Stimulated activated CD8-positive, alpha-beta memory T cell treated with anti-CD3 and anti-CD28 coated beads, Interleukin-4, amount 100 ng/mL, for 48 hours (primary cell): ENCODE measurements around the gene SLC51A.
A peak's percentile ranks its signal among the peaks of the same experiment; 100 is the strongest.
"Not testable (repeated sequence)": the region's sequence is repeated elsewhere in the genome, so short reads cannot be mapped to it uniquely, and the experiment has no call there.

Experiments used
- DNase-seq: peaks from one replicate; pipeline ENCODE4 v3.0.0-alpha.2; 2020

The SLC51A gene

GRCh38 chr3:196216089-196216564 is at the start of gene SLC51A:
SLC51A (plus strand) TSS chr3:196216534; CDS start chr3:196216713, 179 bp downstream.
- DNase-seq, result no peak

- peak; percentile 62 for DNase-seq
Measured at GRCh38 chr3:196166741-196167140, 49.6 kb upstream of the SLC51A start.

DNA sequence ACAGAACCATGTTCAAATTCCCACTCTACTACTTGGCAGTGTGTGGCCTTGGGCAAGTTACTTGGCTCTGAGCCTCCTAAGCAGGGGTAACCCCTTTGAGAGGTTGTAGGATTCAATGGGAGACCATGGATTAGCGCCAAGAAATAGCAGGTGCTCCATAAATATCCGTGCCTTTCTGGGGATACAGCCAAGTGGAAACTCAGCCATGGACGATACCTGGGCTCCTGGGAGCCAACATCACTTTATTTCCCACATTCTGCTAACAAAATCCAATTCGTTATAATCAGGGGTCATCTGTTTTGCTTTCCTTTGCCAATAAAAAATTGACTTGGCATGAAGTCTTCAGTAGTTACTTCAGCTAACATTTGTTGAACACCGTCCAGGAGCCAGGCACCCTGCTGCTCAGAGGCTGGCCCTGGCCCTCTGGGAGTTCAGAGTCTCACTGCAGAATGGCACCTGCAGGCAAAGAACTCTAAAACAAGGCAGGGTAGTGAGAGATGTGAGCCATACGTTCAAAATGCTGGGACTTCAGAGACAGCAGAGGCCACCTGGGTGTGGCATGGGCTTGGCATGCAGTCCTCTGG is 47.4 kb upstream of the SLC51A start:
- no peak for DNase-seq

- DNase-seq, result no peak
Measured at GRCh38 chr3:196169836-196170240, 46.5 kb upstream of the SLC51A start.

DNA sequence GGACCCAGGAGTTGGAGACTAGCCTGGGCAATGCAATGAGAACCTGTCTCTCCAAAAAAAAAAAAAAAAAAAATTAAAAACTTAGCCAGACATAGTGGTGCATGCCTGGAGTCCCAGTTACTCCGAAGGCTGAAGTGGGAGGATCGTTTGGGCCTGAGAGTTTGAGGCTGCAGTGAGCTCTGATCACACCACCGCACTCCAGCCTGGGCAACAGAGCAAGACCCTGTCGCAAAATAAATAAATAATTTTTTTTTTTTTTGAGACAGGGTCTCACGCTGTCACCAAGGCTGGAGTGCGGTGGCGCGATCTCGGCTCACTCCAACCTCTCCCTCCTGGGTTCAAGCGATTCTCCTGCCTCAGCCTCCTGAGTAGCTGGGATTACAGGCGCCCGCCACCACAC is 46.0 kb upstream of the SLC51A start:
- not testable (repeated sequence) for DNase-seq

GRCh38 chr3:196174652-196175051 is 41.7 kb upstream of the SLC51A start:
- no peak for DNase-seq

GRCh38 chr3:196175116-196175625 is 41.2 kb upstream of the SLC51A start:
- DNase-seq, result no peak

GRCh38 chr3:196175722-196176121 is 40.6 kb upstream of the SLC51A start:
- no peak for DNase-seq

DNA sequence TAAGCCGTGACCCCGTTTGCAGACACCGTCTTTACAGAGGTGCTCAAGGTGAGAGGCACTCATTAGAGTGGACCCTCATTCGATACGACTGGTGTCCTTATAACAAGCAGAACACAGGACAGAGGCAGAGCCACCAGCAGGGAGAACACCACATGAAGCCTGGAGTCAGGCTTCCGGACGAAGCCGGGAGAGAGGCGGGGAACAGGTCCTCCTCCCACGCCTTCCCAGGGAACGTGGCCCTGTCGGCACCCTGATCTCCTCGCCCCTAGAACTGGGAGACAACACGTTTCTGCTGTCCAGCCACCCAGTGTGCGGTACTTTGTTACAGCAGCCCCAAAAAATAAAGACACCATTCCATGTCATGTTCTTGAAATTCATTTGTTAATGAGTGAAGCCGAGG is 38.8 kb upstream of the SLC51A start:
- no peak for DNase-seq

DNA sequence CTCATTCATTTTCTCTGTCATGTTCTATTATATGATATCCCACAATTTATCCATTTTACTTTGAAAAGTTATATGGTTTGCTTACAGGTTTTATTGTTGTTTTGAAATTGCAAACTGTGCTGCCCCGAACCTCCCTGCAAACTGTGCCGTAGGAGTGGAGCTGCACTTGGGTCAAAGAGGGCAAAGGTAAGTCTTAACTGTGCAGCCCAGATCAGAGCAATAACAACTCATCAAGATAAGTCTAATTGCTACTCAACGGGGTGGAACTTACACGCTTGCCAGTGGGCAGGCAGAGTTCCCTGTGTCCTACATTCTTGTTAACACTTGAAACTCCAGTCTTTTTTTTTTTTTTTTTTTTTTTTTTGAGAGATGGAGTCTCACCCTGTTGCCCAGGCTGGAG is 38.4 kb upstream of the SLC51A start:
- no peak for DNase-seq

DNA sequence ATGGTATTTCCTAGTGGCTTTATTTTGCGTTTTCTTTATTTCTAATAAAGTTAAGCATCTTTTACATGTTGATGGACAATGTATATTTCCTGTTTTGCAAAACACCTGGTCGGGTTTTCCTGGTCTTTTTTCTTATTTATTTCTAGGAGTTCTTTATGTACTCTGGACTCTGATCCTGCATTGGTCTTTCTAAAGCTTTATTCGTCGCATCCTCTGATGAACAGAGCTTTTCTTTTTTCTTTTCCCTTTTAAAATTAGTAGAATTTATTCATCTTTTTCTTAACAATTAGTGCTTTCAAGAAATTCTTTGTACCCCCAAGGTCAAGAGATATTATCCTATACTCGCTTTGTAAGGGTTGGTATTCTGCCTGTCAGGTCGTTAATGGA is 37.3 kb upstream of the SLC51A start:
- DNase-seq, result no peak

DNA sequence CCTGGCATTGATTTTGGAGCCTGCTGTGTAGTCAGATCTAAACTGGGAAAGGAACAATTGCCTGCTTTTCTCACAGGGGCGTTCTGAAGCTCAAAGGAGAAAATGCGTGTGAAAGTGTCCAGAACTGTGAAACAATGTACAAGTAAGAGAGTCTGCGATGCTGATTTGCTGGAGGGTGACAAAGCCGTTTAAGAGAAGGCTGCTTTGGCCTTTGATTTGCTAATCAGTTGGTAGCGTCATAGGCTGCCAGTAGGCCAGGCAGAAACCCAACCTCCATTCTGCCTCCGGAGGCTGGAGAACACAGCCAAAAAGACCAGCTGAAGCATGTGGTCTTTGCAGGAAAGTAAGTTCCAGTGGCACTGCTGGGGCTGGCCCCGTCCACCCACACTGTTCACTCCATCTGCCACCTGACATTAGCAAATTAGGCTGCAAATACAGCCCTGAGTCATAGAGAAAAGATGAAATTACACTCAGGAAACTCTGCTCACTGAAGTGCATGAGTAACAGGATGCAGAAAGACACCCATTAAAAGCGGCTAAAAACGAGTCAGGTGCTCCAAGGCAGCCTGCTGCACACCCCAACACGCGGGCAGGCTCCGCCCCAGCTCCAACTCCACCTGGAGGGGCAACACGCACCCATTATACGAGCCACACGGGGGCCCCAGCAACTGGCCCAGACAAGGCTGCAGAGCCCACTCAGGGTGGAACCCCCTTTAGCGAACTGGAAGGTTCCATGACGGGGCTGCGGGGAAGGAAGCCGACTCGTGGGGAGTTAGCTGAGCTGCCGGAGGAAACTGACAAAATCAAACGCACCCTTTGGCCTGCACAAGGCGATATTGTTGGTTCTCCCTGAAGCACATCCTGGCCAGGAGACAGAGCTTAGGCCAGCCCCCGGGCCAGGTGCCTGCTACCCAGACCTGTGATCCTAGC is 36.7 kb upstream of the SLC51A start:
- peak; percentile 90 for DNase-seq

GRCh38 chr3:196180346-196180745 is 36.0 kb upstream of the SLC51A start:
- DNase-seq, result no peak

DNA sequence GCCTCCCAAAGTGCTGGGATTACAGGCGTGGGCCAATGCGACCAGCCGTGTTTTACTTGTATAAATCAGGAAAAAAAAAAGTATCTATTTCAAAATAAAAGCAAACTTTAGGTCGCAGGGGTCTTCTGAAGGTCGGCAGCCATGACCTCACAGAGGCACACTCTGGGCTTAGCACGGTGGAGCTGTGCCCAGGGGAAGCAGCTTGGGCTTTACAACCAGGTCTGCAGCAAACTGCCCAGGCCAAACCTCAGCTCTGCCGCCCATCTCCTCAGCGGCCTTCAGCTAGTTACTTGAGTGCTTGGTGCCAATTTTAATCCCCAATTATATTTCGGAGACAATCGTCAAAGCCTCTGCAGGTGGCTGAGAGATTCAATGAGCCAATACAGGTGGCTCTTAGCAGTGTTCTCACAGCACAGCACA is 35.2 kb upstream of the SLC51A start:
- DNase-seq, result no peak

- not testable (repeated sequence) for DNase-seq
Measured at GRCh38 chr3:196184169-196184432, 32.2 kb upstream of the SLC51A start.

DNA sequence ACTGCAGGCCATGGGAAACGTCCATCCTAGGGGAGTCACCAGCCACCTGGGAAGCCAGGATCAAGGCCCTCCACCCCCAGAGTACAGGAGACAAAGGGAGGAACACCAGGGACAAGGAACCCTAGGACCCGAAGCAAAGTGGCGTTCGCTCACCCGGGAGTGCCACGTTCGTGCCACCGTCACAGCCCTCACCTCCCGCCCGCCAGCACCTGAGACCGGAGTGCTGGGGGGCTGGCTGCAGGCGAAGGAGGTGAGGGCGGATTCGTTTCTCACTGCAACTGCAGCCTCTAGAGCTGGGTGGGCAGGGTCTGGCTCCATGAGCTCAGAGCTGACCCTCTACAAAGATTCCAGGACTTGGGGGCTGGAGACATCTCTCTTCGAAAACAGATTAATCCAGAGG is 31.5 kb upstream of the SLC51A start:
- no peak for DNase-seq

- no peak for DNase-seq
Measured at GRCh38 chr3:196186651-196187573, 29.4 kb upstream of the SLC51A start.

DNA sequence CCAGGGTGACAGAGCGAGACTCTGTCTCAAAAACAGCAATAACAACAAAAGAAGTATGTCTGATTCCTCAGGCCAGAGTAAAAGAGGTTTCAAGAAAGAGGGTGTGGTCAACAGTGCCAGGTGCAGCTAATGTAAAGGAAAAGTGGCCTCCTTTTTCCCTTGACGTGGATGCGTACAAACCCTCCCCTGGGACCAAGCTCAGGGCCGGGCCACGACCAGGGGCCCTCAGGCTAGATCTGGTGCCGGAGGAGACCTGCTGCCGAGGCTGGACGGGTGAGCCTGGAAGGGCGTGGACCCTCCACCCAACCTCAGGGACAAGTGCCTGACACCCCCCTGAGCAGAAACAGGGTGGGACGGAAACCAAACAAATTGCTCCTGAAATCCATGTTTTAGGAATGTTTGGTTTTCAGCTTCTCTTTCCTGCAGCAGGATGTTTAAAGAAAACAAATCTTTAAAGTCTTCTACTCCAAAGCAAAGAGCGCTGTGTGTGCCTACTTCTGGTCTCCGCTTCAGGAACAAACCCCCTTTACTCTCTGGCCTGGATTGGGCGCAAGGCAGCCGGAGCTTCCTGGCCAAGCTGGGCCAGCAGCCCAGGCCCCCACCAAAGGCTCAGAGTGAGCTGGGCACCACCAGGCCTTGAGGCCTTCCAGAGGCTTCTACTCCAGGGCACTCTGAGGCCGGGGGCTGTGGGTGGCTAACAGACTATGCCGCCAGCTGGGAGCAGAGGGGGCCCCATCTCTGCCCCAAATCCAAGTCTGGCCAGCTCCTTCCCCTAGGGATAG is 26.6 kb upstream of the SLC51A start:
- DNase-seq, result no peak

DNA sequence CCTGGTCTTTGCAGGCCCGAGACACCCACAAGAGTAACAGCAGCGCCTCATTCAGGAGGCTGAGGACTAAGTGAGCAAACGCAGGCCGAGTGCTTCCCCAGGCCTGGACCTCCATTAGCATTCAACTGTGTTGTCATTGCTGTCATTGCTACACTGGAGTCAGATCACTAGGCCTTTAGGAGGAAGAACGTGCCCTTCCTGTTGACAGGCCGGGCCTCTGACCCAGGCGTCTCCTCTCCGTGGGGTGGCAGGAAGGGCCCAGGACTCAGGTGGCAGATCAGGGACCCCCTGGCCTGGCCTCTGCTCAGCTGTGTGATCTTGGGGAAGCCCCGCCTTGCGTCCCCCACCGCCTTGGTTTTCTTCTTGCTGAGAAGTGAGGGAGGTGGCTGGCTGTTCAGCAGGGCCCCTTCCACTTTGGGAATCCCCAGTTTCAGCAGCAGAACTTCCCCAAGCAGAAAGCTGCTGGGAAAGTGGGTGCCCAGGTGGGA is 24.3 kb upstream of the SLC51A start:
- DNase-seq, result peak; percentile 66

DNA sequence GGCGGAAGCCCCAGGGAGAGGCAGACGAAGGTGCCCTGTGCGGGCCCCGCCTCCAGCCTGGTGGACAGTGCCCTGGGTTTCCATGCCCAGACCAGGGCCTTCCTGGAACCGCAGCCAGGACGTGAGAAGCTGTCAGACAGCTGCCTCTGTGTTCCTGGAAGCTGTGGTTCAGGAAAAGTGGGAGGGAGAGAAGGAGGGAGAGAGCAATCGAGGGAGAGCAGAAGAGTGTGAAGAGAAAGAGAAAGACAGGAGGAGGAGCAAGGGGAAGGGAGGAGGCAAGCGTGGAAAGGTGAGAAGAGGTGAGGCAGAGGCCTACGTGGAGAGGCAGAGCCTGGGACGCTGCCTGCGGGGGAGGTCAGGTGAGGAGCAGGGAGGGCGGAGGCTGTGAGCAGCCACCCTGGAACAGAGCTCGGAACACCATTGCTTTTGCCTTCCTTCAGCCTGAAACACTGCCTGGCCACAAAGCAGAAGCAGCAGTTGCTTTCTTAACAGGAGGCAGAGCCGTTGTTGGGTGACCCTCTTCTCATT is 23.7 kb upstream of the SLC51A start:
- DNase-seq, result no peak

- peak; percentile 50 for DNase-seq
Measured at GRCh38 chr3:196193133-196193735, 23.1 kb upstream of the SLC51A start.
